Vein endothelial cell (primary cell): ENCODE measurements around the gene SPRYD7. TPM values are rescaled to one million over a fixed set of nuclear protein-coding genes. Genes with fewer than 3 reads are reported as not detected.

Source experiments
- small RNA-seq: library from RNA; depleted of rRNA; stranded (forward); fragments of <200 nt; gene quantifications from one replicate; pipeline ENCODE3, GENCODE V24; 2012
- total RNA-seq: library from RNA; depleted of rRNA; stranded (reverse); fragments of >200 nt; gene quantifications from 2 replicates; pipeline ENCODE4 v1.2.3, GENCODE V29; 2012

The SPRYD7 gene, protein sequence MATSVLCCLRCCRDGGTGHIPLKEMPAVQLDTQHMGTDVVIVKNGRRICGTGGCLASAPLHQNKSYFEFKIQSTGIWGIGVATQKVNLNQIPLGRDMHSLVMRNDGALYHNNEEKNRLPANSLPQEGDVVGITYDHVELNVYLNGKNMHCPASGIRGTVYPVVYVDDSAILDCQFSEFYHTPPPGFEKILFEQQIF
- 4.6 and 7.4 TPM in 2 replicates for total RNA-seq

DNA sequence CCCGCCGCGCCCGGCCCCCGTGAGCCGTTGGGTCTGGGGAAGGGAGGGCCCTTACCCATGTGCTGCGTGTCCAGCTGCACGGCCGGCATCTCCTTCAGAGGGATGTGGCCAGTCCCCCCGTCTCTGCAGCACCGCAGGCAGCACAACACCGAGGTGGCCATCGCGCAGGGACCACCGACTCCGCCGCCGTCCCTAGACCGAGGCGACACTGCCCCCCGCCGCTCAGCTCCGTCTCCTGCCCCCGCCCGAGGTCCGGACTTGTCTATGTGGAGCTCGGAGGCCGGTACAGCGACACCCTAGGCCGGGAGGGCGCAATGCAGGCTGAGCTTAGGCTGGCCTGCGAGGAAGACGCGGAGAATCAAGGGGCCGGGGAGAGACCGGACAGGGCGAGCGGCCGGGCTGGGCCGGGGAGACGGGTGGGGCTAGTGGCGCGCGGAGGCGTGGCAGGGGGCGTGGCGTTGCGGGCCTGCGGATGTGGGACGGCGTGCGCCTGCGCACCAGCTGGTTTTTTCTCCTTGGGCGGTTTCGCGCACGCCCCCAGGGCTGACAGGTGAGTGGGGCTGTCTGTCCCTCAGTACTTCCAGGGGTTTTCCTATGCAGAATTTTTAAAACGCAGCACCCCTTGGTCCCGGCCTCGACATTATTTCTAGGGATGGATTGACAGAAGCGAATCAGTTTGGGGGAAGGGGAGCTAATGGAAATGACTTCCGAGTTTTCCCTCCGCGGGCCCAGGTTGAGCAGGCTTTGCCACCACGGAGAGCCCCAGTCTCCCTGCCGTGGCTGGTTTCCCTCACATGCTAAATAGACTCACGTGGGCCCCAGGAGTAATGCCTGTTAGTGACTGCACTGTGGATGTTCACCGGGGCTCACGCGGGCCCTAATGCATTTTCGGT lies at the start of gene SPRYD7:
Gene SPRYD7 (minus strand): TSS at position 266 of the 893 bp plus-strand sequence. CDS start 105 bp downstream, at position 161.

Small RNA genes within 50 kb of the gene (small RNA-seq; reads per million reads assigned to genes)
- gene RNY4P30, result not detected
- gene RNY4P9, result 0.19 reads per million

Other genes with a start within 250 kb of the SPRYD7 start
- gene EBPL, start 244.9 kb downstream of the SPRYD7 start, total RNA-seq, result 84.4 and 93.4 TPM in 2 replicates
- 41.5 and 58.6 TPM in 2 replicates for gene KPNA3, start 143.7 kb downstream of the SPRYD7 start, total RNA-seq
- gene TRIM13, start 60.7 kb upstream of the SPRYD7 start, total RNA-seq, result 33.0 and 38.7 TPM in 2 replicates
- 3.6 and 4.8 TPM in 2 replicates for gene KCNRG, start 79.1 kb upstream of the SPRYD7 start, total RNA-seq